ENCODE data around the gene FBXO7. TPM values are rescaled to one million over a fixed set of nuclear protein-coding genes. Genes with fewer than 3 reads are reported as not detected.

FBXO7 gene
- total RNA-seq, 1 experiment from 2014 or later, result 85.1 TPM

DNA sequence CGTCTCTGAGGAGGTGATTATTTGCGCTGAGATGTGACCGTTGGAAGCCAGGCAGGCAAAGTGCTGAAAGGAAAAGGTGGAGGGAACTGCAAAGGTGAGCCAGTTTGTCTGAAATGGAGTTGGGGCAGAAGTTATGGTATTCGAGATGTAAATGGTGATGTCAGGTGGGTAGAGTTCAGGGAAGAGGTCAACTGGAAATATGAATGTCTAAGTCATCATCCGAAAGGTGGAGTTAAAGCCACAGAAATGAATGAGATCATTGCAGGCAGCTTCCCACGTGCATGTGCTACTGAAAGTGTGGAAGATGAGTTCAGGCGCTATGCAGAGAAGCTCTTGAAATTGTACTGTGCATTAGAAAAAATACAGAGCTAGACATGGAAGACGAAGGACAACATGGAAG is 8.1 kb upstream of the FBXO7 start:
- BruUV-seq (replicated peaks), result no TSS peak
- intact Hi-C loops (cut with micrococcal nuclease; ENCODE audit: unreplicated experiment), result no loop called here
- DNase-seq, result no peak
- Mint-ChIP-seq H3K4me1 (ENCODE audit: low read depth, unreplicated experiment) (no peaks in the 10 kb centered on the region), H3K9me3 (ENCODE audit: unreplicated experiment) (no peaks in the 10 kb centered on the region), H3K27ac (ENCODE audit: unreplicated experiment) (no peak overlapping the region), H3K27me3 (ENCODE audit: insufficient read depth, unreplicated experiment) (peaks cover 21% of the 10 kb centered on the region), H3K4me3 (ENCODE audit: unreplicated experiment) (no peak overlapping the region), H3K36me3 (ENCODE audit: insufficient read depth, unreplicated experiment) (no peaks in the 10 kb centered on the region)
- no peaks in the 10 kb centered on the region for H3K36me3 ChIP-seq (ENCODE audit: control insufficient read depth, insufficient read depth, low read length)
- POLR2A ChIA-PET, result no interaction called here
- CTCF ChIA-PET, result no interaction called here
- no peaks in the 10 kb centered on the region for H3K9me3 ChIP-seq
- no peak overlapping the region for H3K4me3 ChIP-seq (ENCODE audit: low read depth, low read length)
- H3K4me1 ChIP-seq, result no peaks in the 10 kb centered on the region
- H3K27me3 ChIP-seq (replicated peaks; ENCODE audit: control insufficient read depth, insufficient read depth, low read length), result no peaks in the 10 kb centered on the region
- TF ChIP-seq, protein P1, sequence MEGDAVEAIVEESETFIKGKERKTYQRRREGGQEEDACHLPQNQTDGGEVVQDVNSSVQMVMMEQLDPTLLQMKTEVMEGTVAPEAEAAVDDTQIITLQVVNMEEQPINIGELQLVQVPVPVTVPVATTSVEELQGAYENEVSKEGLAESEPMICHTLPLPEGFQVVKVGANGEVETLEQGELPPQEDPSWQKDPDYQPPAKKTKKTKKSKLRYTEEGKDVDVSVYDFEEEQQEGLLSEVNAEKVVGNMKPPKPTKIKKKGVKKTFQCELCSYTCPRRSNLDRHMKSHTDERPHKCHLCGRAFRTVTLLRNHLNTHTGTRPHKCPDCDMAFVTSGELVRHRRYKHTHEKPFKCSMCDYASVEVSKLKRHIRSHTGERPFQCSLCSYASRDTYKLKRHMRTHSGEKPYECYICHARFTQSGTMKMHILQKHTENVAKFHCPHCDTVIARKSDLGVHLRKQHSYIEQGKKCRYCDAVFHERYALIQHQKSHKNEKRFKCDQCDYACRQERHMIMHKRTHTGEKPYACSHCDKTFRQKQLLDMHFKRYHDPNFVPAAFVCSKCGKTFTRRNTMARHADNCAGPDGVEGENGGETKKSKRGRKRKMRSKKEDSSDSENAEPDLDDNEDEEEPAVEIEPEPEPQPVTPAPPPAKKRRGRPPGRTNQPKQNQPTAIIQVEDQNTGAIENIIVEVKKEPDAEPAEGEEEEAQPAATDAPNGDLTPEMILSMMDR (IDR thresholded peaks at IDR 0.05; ENCODE audit: insufficient read depth in 1 of 2, low read depth in 1 of 2, low read length in 1 of 2, severe bottlenecking in 1 of 2, unreplicated experiment in 1 of 2), result no peak

DNA sequence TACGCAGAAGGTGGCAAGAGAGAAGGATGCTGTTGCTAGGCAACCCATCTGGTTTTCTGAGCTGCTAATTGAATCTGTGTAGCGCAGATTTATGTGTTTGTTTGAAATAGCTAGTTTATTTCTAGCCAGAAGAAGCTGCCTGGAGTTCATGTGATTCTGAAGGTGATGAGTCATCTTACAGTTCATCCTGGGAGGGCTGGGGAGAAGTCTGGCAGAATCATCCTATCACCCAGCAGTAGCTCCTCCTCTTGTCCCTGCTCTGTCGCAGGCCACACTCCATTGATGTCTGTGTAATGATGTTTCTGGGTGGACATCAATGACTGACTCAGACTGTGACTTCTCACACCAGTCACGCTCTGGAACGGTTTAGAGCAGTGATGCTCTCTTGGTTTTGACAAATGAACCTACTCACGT is 4.8 kb upstream of the FBXO7 start:
- BruUV-seq (replicated peaks), result no TSS peak
- H3K36me3 Mint-ChIP-seq (ENCODE audit: insufficient read depth, unreplicated experiment), result no peaks in the 10 kb centered on the region
- no peaks in the 10 kb centered on the region for H3K9me3 Mint-ChIP-seq (ENCODE audit: unreplicated experiment)
- Histone ChIP-seq H3K4me3 (ENCODE audit: low read depth, low read length) (no peak overlapping the region), H3K36me3 (ENCODE audit: control insufficient read depth, insufficient read depth, low read length) (no peaks in the 10 kb centered on the region), H3K9me3 (no peaks in the 10 kb centered on the region), H3K4me1 (no peaks in the 10 kb centered on the region), H3K27me3 (replicated peaks; ENCODE audit: control insufficient read depth, insufficient read depth, low read length) (no peaks in the 10 kb centered on the region)
- H3K4me1 Mint-ChIP-seq (ENCODE audit: low read depth, unreplicated experiment), result no peaks in the 10 kb centered on the region
- no peak for DNase-seq
- TF ChIP-seq, protein P1 (IDR thresholded peaks at IDR 0.05; ENCODE audit: insufficient read depth in 1 of 2, low read depth in 1 of 2, low read length in 1 of 2, severe bottlenecking in 1 of 2, unreplicated experiment in 1 of 2), result no peak
- intact Hi-C loops (cut with micrococcal nuclease; ENCODE audit: unreplicated experiment), result no loop called here
- ChIA-PET POLR2A (no interaction called here), CTCF (no interaction called here)
- no peak overlapping the region for H3K27ac Mint-ChIP-seq (ENCODE audit: unreplicated experiment)
- peaks cover 19% of the 10 kb centered on the region for H3K27me3 Mint-ChIP-seq (ENCODE audit: insufficient read depth, unreplicated experiment)
- no peak overlapping the region for H3K4me3 Mint-ChIP-seq (ENCODE audit: unreplicated experiment)

DNA sequence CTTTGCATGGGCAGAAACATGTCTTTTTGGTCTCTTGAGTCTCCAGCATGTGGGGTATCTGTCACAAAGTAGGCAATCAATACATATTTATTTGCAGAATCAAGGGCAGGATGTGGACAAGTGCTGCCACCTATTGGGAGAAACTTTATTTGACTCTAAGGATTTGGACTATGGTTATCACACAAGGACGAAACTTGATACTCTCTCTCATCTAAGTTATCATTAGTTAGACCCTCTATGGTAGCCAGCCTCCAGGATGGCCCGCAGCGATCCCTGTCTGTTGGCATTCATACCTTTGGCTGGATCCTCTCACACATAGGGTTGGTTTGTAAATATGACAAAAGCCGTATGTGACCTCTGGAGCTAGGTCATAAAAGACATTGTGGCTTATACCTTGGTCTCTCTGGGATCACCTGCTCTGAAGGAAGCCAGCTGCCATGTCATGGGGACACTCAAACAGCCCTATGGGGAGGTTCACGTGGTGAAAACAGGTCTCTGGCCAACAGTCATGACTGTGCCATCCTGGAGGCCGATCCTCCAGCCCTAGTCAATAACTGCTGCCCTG is 1.1 kb upstream of the FBXO7 start:
- Mint-ChIP-seq H3K4me1 (ENCODE audit: low read depth, unreplicated experiment) (no peaks in the 10 kb centered on the region), H3K36me3 (ENCODE audit: insufficient read depth, unreplicated experiment) (no peaks in the 10 kb centered on the region), H3K4me3 (ENCODE audit: unreplicated experiment) (peak overlapping the region; percentile 96), H3K9me3 (ENCODE audit: unreplicated experiment) (no peaks in the 10 kb centered on the region), H3K27ac (ENCODE audit: unreplicated experiment) (no peak overlapping the region), H3K27me3 (ENCODE audit: insufficient read depth, unreplicated experiment) (no peaks in the 10 kb centered on the region)
- BruUV-seq (replicated peaks), result no TSS peak
- intact Hi-C loops (cut with micrococcal nuclease; ENCODE audit: unreplicated experiment), result loop anchor here (1.0 kb wide), 1 partner anchor 60 kb away; no protein-coding TSS in a partner anchor
- POLR2A ChIA-PET, result interaction anchor here (0.7 kb wide), 1 partner anchor 52 kb away, joined by 4 read pairs; no protein-coding TSS in a partner anchor
- Histone ChIP-seq H3K4me3 (ENCODE audit: low read depth, low read length) (peak overlapping the region; percentile 69), H3K27me3 (replicated peaks; ENCODE audit: control insufficient read depth, insufficient read depth, low read length) (no peaks in the 10 kb centered on the region), H3K36me3 (ENCODE audit: control insufficient read depth, insufficient read depth, low read length) (no peaks in the 10 kb centered on the region), H3K4me1 (peaks cover 10% of the 10 kb centered on the region), H3K9me3 (no peaks in the 10 kb centered on the region)
- CTCF ChIA-PET, result interaction anchor here (0.6 to 1.6 kb wide), 4 partner anchors 213 to 503 kb away, joined by 3 to 5 read pairs (median 4); partner anchors contain the start of gene RFPL2
- peak in 1 of 2 experiments; percentile 56 for DNase-seq
- TF ChIP-seq, protein P1 (IDR thresholded peaks at IDR 0.05; ENCODE audit: insufficient read depth in 1 of 2, low read depth in 1 of 2, low read length in 1 of 2, severe bottlenecking in 1 of 2, unreplicated experiment in 1 of 2), result peak; percentile 28 to 43
